Cardiac septum (tissue), 1 donor: ENCODE measurements around the gene FADS1. TPM values are rescaled to one million over a fixed set of nuclear protein-coding genes. Genes with fewer than 3 reads are reported as not detected.

Source experiments
- DNase-seq: peaks from one replicate; pipeline ENCODE4 v3.0.0-alpha.2; 2020; ENCODE audit warnings: low spot score
- intact Hi-C: fragments of 100-400 bp; cut with DNase I; formaldehyde crosslinking; loops from one replicate; pipeline ENCODE4 v1.14.0; 2022
- total RNA-seq: library from RNA; stranded (reverse); fragmentation: NEBNext Ultra II Directional; extraction: Animal tissue kit (Norgen Biotek cat#: 25700); gene quantifications from one replicate; pipeline ENCODE4 v1.2.1, GENCODE V29; 2021
- donor health status: DM: no; HTN: no; CAD: no.

FADS1 gene
- total RNA-seq, 1 donor from 2014 or later, result 34.0 TPM

DNA sequence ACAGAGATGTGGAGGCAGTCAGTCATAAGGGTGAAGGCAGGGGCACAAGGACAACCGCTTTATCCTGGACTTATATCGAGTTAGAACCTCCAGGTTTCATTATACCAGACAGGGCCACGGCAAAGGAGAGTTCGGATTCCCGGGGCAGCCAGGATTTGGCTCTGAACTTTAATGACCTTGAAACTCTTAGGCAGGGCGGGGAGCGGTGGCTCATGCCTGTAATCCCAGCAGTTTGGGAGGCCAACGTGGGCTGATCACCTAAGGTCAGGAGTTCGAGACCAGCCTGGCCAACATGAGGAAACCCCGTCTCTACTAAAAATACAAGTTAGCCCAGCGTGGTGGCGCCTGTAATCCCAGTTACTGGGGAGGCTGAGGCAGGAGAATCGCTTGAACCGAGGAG lies 65.4 kb downstream of the FADS1 start:
- no peak for DNase-seq
- intact Hi-C loops, result no loop called here

DNA sequence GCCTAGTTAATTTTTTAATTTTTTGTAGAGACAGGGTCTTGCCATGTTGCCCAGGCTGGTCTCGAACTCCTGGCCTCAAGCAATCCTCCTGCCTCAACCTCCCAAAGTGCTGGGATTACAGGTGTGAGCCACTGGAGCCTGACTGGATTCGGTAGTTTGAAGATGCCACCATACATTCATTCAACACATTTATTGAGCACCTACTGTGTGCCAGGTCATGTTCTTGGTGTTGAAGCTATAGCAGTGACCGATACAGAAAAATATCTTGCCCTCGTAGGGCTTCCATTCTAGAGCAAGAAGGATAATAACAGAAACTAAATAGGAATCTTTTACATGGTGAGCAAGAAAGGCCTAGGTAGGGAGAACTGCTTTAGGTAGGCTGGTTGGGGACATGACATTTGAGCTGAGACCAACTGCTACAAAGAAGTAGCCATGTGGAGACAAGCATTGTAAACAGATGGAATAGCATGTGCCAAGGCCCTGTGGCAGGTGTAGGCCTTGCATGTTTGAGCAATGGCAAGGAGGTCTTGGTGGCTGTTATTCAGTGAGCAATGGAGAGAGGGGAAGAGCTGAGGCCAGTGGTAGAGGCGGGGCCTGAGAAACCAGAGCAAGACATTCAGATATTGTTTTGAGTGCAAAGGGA lies 66.1 kb downstream of the FADS1 start:
- DNase-seq, result no peak
- intact Hi-C loops, result no loop called here

Other genes starting within 250 kb of the FADS1 start
- 9.3 TPM for gene SYT7, start 235.9 kb downstream of the FADS1 start, total RNA-seq
- 3.3 TPM for gene DAGLA, start 136.6 kb downstream of the FADS1 start, total RNA-seq
- 0.27 TPM for gene MYRF, start 64.4 kb downstream of the FADS1 start, total RNA-seq
- 97.1 TPM for gene TMEM258, start 24.4 kb downstream of the FADS1 start, total RNA-seq
- gene FEN1, start 24.1 kb downstream of the FADS1 start, total RNA-seq, result 5.8 TPM
- gene FADS2, start 11.3 kb upstream of the FADS1 start, total RNA-seq, result 25.8 TPM
- gene FADS3, start 74.5 kb upstream of the FADS1 start, total RNA-seq, result 126 TPM
- 9.4 TPM for gene RAB3IL1, start 100.6 kb upstream of the FADS1 start, total RNA-seq
- 1.1 TPM for gene BEST1, start 133.3 kb upstream of the FADS1 start, total RNA-seq
- 3,174 TPM for gene FTH1, start 150.6 kb upstream of the FADS1 start, total RNA-seq